OCI-LY3 (cell line): ENCODE results near the gene TRPV6.
A peak's percentile ranks its signal among the peaks of the same experiment; 100 is the strongest.

Experiments used
- H2AFZ ChIP-seq: fragments of 200-600, 300-600 bp; shearing (Covaris generic); 2 replicates; pipeline ENCODE4 v1.6.0; 2014; ENCODE audit warnings: antibody characterized with exemption, low read depth, low read length
- H3K27ac ChIP-seq: fragments of 200-600, 300-600 bp; sonication (generic); 2 replicates; pipeline ENCODE4 v1.5.1; 2014; ENCODE audit warnings: mild to moderate bottlenecking, low read length, moderate library complexity, mixed read lengths
- H3K27me3 ChIP-seq: fragments of 200-600, 300-600 bp; sonication (generic); 2 replicates; pipeline ENCODE4 v1.6.1; 2014; ENCODE audit warnings: low read depth, low read length, mixed read lengths
- H3K36me3 ChIP-seq: fragments of 200-600, 300-600 bp; sonication (generic); replicated peaks from 2 replicates; pipeline ENCODE3; 2014; ENCODE audit warnings: low read depth, low read length, mixed read lengths
- H3K4me1 ChIP-seq: fragments of 300-600, 200-600 bp; sonication (generic); 2 replicates; pipeline ENCODE4 v1.6.1; 2014; ENCODE audit warnings: low read length, mixed read lengths
- H3K4me2 ChIP-seq: fragments of 200-600, 300-600 bp; sonication (generic); 2 replicates; pipeline ENCODE4 v1.6.1; 2014; ENCODE audit warnings: low read length, mixed read lengths
- H3K4me3 ChIP-seq: fragments of 300-600, 200-600 bp; sonication (generic); 2 replicates; pipeline ENCODE4 v1.5.1; 2014; ENCODE audit warnings: antibody characterized with exemption, mild to moderate bottlenecking, low read length, moderate library complexity
- H3K79me2 ChIP-seq: fragments of 300-600, 200-600 bp; shearing (Covaris generic); 2 replicates; pipeline ENCODE4 v1.6.1; 2014; ENCODE audit warnings: mild to moderate bottlenecking, low read length, mixed read lengths
- H3K9ac ChIP-seq: fragments of 300-600, 200-600 bp; shearing (Covaris generic); 2 replicates; pipeline ENCODE4 v1.6.0; 2014; ENCODE audit warnings: mild to moderate bottlenecking, low read length, moderate library complexity
- H3K9me3 ChIP-seq: fragments of 200-600, 300-600 bp; shearing (Covaris generic); 2 replicates; pipeline ENCODE4 v1.6.1; 2014; ENCODE audit warnings: low read length, mixed read lengths; ENCODE audit not compliant: insufficient read depth
- H4K20me1 ChIP-seq: fragments of 200-600, 300-600 bp; sonication (generic); 2 replicates; pipeline ENCODE4 v1.6.1; 2016; ENCODE audit warnings: low read length, mixed read lengths; ENCODE audit not compliant: insufficient read depth
- CTCF ChIP-seq: fragments of 200-600, 300-600 bp; sonication (generic); IDR thresholded peaks from 2 replicates; pipeline ENCODE4 v1.5.1; 2014; ENCODE audit warnings: antibody characterized with exemption, low read length, low read depth
- EZH2phosphoT487 ChIP-seq: fragments of 200-600 bp; shearing (Covaris generic); IDR thresholded peaks from 2 replicates; pipeline ENCODE4 v1.6.1; 2018; ENCODE audit warnings: antibody characterized with exemption, mixed run types, low read depth

Gene TRPV6

GRCh38 chr7:142857625-142858024 lies 27.9 kb downstream of the TRPV6 start:
- Histone ChIP-seq H3K36me3 (no peaks in the 10 kb centered on the region), H3K4me1 (peaks cover 7% of the 10 kb centered on the region), H3K4me3 (no peak overlapping the region), H3K27ac (no peak overlapping the region), H3K79me2 (no peaks in the 10 kb centered on the region), H3K9ac (no peak overlapping the region), H3K27me3 (peaks cover 49% of the 10 kb centered on the region), H3K4me2 (no peak overlapping the region), H2AFZ (no peak overlapping the region), H3K9me3 (no peaks in the 10 kb centered on the region), H4K20me1 (no peaks in the 10 kb centered on the region)
- TF ChIP-seq EZH2phosphoT487 (no peak), CTCF (no peak)

GRCh38 chr7:142856565-142857245 lies 28.8 kb downstream of the TRPV6 start:
- Histone ChIP-seq H3K4me3 (no peak overlapping the region), H3K4me2 (no peak overlapping the region), H3K4me1 (peaks cover 7% of the 10 kb centered on the region), H3K9ac (no peak overlapping the region), H3K9me3 (no peaks in the 10 kb centered on the region), H3K27ac (no peak overlapping the region), H2AFZ (no peak overlapping the region), H3K27me3 (peaks cover 40% of the 10 kb centered on the region), H3K79me2 (no peaks in the 10 kb centered on the region), H4K20me1 (no peaks in the 10 kb centered on the region), H3K36me3 (no peaks in the 10 kb centered on the region)
- TF ChIP-seq CTCF (no peak), EZH2phosphoT487 (no peak)

- Histone ChIP-seq H3K27me3 (peaks cover 38% of the 10 kb centered on the region), H2AFZ (no peak overlapping the region), H3K4me2 (no peak overlapping the region; the same call in 1 of the 2 replicates), H3K4me1 (peaks cover 7% of the 10 kb centered on the region), H3K9me3 (no peaks in the 10 kb centered on the region), H3K4me3 (peak overlapping the region; percentile 91; the same call in 1 of the 2 replicates), H3K27ac (no peak overlapping the region), H4K20me1 (no peaks in the 10 kb centered on the region), H3K36me3 (no peaks in the 10 kb centered on the region), H3K79me2 (no peaks in the 10 kb centered on the region), H3K9ac (no peak overlapping the region)
- no peak for TF ChIP-seq CTCF
- TF ChIP-seq EZH2phosphoT487: no peak
These were observed 29.6 kb downstream of the TRPV6 start for GRCh38 chr7:142855756-142856564.

- Histone ChIP-seq H3K4me1 (peaks cover 7% of the 10 kb centered on the region), H4K20me1 (no peaks in the 10 kb centered on the region), H3K9me3 (no peaks in the 10 kb centered on the region), H3K36me3 (no peaks in the 10 kb centered on the region), H3K27me3 (peaks cover 30% of the 10 kb centered on the region), H3K9ac (peak overlapping the region; percentile 82; the same call in 1 of the 2 replicates), H3K4me3 (peak overlapping the region; percentile 91), H3K79me2 (no peaks in the 10 kb centered on the region), H3K4me2 (peak overlapping the region; percentile 90), H2AFZ (peak overlapping the region; percentile 63), H3K27ac (no peak overlapping the region)
- TF ChIP-seq EZH2phosphoT487 (no peak), CTCF (no peak)
These were observed 30.3 kb downstream of the TRPV6 start for GRCh38 chr7:142855114-142855743.
